GM12891 (cell line): ENCODE results near the gene MAP4K4.

Source experiments
- POLR2A ChIP-seq: IDR thresholded peaks from 2 replicates; pipeline ENCODE4 v1.6.1; 2011; ENCODE audit warnings: low read depth, low read length, control low read depth
- POLR2AphosphoS5 ChIP-seq: IDR thresholded peaks from 2 replicates; pipeline ENCODE4 v1.6.1; 2011; ENCODE audit warnings: low read depth, low read length, control low read depth
- POU2F2 ChIP-seq: IDR thresholded peaks from 2 replicates; pipeline ENCODE4 v1.6.1; 2011; ENCODE audit warnings: low read depth, mild to moderate bottlenecking, control low read depth, low read length, moderate library complexity
- SPI1 ChIP-seq: IDR thresholded peaks from 2 replicates; pipeline ENCODE4 v1.6.1; 2011; ENCODE audit warnings: low read depth, low read length, control low read depth
- TAF1 ChIP-seq: IDR thresholded peaks from 2 replicates; pipeline ENCODE4 v1.6.1; 2011; ENCODE audit warnings: low read depth, low read length, control low read depth

DNA sequence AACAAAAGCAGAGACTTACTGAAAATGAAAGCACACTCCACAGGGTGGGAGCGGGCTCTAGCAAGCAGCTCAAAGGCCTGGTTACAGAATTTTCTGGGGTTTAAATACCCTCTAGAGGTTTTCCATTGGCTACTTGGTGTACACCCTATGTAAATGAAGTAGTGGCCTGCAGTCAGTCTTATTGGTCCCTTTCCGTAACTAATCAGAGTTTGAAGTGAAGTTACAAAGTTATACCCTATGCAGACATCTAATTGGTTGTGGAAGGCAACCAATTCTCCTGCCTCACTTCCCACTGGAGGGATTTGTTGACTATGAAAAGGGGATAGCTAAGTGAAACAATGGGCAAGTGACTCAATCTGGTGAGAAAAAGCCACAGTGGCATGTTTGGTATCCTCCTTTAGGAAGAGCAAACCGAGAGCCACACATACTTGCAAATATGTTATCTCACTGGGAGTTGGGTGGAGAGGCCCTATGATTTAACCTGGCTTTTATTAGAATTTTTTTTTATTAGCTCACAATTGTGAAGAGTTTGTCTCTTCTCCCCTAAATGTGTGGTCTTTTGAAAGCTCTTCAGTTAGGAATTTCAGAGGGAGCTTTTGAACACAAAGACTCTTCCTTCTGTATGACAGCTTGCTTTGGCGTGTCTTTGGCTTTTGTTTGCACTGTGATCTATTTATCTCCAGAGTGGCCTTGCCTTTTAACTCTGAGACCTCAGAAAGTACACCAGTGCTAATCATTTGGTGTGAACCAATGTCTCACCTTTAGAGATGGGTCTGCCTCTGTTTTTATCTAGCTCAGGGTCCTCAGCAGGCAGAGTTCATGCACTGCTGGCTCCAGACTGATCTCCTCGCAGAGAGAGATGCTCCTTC lies 69.6 kb downstream of the MAP4K4 start:
- TF ChIP-seq POLR2A (no peak), POLR2AphosphoS5 (no peak), POU2F2 (no peak), TAF1 (no peak), SPI1 (no peak)
